Measurements from ENCODE around the gene CELA2A. TPM values are rescaled to one million over a fixed set of nuclear protein-coding genes. Genes with fewer than 3 reads are reported as not detected.
"Not testable (repeated sequence)": the region's sequence is repeated elsewhere in the genome, so short reads cannot be mapped to it uniquely, and the experiment has no call there.

The CELA2A gene
- polyA plus RNA-seq, 2 donors = not detected

DNA sequence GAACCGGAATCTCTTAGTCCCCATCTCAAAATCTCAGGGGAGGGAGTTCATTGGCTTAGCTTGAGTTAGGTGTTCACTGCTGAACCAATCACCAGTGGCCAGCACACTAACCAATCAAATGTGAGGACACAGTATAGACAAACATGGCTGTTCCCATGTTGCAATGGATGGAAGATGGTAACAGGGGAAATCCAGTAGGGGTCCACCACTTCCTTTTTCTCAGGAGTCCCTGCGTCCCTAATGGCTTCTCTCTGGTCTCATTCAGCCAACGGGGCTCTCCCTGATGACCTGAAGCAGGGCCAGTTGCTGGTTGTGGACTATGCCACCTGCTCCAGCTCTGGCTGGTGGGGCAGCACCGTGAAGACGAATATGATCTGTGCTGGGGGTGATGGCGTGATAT lies 29.1 kb downstream of the CELA2A start:
- H3K4me1 ChIP-seq (ENCODE audit: control insufficient read depth in 2 of 2, insufficient read depth in 2 of 2, low read length in 1 of 2) = no peaks in the 10 kb centered on the region
- no peaks in the 10 kb centered on the region for H3K9me3 ChIP-seq (ENCODE audit: control insufficient read depth in 2 of 2, insufficient read depth in 1 of 2, low read depth in 1 of 2, low read length in 1 of 2)
- no peak overlapping the region for H3K27ac ChIP-seq (ENCODE audit: low read depth in 2 of 2, low read length in 1 of 2)
- 81 to 95% methylated on average over 6 of the region's 6 CpGs for WGBS, 2 donors
- no peak overlapping the region for H3K4me3 ChIP-seq (ENCODE audit: low read depth in 1 of 2, low read length in 2 of 2)
- H3K36me3 ChIP-seq (ENCODE audit: control insufficient read depth in 2 of 2, insufficient read depth in 2 of 2, low read length in 1 of 2) = no peaks in the 10 kb centered on the region
- no peaks in the 10 kb centered on the region for H3K27me3 ChIP-seq (ENCODE audit: control insufficient read depth in 1 of 2, insufficient read depth in 2 of 2, low read length in 2 of 2)

DNA sequence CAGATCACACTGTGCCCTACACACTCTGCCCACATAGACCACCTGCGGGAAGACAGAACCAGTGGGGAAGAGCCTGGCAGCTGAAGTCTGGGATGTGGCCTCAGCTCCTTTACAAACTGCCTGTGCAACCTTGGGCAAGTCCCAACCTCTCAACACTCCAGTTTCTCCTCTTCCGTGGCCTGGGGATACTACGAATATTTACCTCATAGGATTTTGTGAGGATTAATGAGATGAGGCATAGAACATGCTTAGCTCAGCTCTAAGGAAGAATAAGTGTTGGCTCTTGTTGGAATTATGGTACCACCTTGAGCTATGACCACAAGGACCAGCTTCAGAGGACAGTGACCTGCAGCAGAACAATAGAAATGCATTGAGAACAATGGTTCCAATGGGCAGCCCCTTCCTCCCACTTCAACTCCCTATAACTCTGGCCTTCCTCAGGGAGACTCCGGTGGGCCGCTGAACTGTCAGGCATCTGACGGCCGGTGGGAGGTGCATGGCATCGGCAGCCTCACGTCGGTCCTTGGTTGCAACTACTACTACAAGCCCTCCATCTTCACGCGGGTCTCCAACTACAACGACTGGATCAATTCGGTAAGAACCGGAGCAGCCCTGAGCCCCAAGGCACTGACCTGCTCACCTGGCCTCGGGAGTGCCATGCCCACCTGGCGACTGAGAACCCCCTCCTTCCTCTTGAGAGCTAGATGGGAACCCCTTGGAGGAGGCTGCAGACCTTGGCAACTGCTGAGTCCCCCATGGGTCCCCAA lies 30.5 kb downstream of the CELA2A start:
- H3K4me3 ChIP-seq (ENCODE audit: low read depth in 1 of 2, low read length in 2 of 2); H3K27me3 ChIP-seq (ENCODE audit: control insufficient read depth in 1 of 2, insufficient read depth in 2 of 2, low read length in 2 of 2); H3K4me1 ChIP-seq (ENCODE audit: control insufficient read depth in 2 of 2, insufficient read depth in 2 of 2, low read length in 1 of 2); H3K27ac ChIP-seq (ENCODE audit: low read depth in 2 of 2, low read length in 1 of 2); H3K9me3 ChIP-seq (ENCODE audit: control insufficient read depth in 2 of 2, insufficient read depth in 1 of 2, low read depth in 1 of 2, low read length in 1 of 2); H3K36me3 ChIP-seq (ENCODE audit: control insufficient read depth in 2 of 2, insufficient read depth in 2 of 2, low read length in 1 of 2): not testable (repeated sequence)
- WGBS, 2 donors = 83 to 88% methylated on average over 17 of the region's 17 CpGs

DNA sequence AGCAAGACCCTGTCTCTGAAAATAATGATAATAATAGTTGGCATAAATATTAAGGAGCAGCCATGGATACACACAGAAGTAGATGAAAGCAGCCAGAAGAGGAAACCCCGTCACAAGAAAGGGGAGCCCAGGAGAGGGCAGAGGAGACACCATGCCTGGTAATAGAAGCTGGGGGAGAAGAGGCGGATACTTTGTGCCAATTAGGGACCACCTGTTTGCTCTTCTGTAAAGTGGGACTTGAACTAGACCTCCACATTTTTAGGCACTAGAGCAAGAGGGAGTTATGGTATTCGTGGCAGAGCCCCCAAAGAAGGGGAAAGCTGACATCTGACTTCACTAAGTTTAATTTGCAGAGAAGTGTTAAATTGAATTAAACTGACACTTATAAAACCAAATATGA lies 31.8 kb downstream of the CELA2A start:
- Histone ChIP-seq H3K9me3 (ENCODE audit: control insufficient read depth in 2 of 2, insufficient read depth in 1 of 2, low read depth in 1 of 2, low read length in 1 of 2) (no peaks in the 10 kb centered on the region), H3K27ac (ENCODE audit: low read depth in 2 of 2, low read length in 1 of 2) (no peak overlapping the region), H3K4me3 (ENCODE audit: low read depth in 1 of 2, low read length in 2 of 2) (no peak overlapping the region), H3K27me3 (ENCODE audit: control insufficient read depth in 1 of 2, insufficient read depth in 2 of 2, low read length in 2 of 2) (no peaks in the 10 kb centered on the region), H3K4me1 (ENCODE audit: control insufficient read depth in 2 of 2, insufficient read depth in 2 of 2, low read length in 1 of 2) (no peaks in the 10 kb centered on the region), H3K36me3 (ENCODE audit: control insufficient read depth in 2 of 2, insufficient read depth in 2 of 2, low read length in 1 of 2) (peaks cover 5 to 7% of the 10 kb centered on the region in 2 donors)
- 88 to 91% methylated on average over 3 of the region's 3 CpGs for WGBS, 2 donors

DNA sequence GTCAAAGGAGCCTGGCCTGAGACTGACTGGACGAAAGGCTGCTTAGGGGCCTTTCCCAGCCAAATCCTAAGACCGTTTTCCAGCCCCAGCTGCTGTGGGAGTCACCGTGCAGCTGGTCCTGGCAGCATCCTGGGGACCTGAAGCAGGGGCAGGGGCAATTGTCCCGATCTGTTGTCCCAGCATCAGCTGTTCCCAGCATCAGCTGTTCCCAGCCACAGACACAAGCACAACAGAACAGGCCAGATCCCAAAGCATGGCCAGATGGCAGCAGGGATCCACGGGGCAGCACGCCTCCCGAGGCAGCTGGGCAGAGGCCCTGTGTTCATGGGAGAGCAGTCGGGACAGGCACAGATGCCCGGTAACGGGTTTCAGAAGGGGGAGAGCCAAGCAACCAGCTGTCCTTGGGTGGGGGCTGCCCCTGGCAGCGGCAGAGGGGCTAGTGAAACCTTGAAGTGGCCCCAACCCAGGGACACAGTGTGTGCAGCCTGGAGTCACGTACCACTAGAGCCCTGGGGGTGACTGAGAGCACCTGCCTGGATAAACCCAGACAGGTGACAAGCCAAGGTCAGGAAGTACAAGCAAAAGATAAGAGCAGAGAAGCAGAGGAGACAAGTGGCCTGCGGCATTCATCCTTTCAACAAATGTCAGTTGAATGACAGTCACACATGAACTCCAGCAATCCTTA lies 32.7 kb downstream of the CELA2A start:
- 78 to 82% methylated on average over 13 of the region's 13 CpGs for WGBS, 2 donors
- peaks cover 5 to 12% of the 10 kb centered on the region in 2 donors for H3K36me3 ChIP-seq (ENCODE audit: control insufficient read depth in 2 of 2, insufficient read depth in 2 of 2, low read length in 1 of 2)

DNA sequence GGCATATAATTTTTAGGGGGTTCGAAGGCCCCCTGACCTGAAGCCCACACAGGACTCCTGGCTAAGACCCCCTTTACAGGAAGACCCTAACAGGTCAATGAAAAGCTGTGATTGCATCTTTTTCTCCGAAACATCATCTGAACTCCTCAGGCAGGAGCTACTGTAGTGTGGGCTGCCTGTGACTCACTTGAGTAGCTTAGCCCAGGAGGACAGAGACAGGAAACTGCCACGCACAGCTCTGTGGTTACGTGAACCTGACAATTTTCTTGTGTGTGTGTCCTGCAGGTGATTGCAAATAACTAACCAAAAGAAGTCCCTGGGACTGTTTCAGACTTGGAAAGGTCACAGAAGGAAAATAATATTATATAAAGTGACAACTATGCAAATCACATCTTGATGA lies 34.5 kb downstream of the CELA2A start:
- WGBS, 2 donors = 84 to 87% methylated on average over 4 of the region's 4 CpGs
- not testable (repeated sequence) for H3K4me3 ChIP-seq (ENCODE audit: low read depth in 1 of 2, low read length in 2 of 2); H3K4me1 ChIP-seq (ENCODE audit: control insufficient read depth in 2 of 2, insufficient read depth in 2 of 2, low read length in 1 of 2); H3K9me3 ChIP-seq (ENCODE audit: control insufficient read depth in 2 of 2, insufficient read depth in 1 of 2, low read depth in 1 of 2, low read length in 1 of 2); H3K27ac ChIP-seq (ENCODE audit: low read depth in 2 of 2, low read length in 1 of 2); H3K27me3 ChIP-seq (ENCODE audit: control insufficient read depth in 1 of 2, insufficient read depth in 2 of 2, low read length in 2 of 2)
- H3K36me3 ChIP-seq (ENCODE audit: control insufficient read depth in 2 of 2, insufficient read depth in 2 of 2, low read length in 1 of 2) = peaks cover 5 to 17% of the 10 kb centered on the region in 2 donors

More for the DNA sequence above, 32.7 kb downstream of the CELA2A start:
- no peaks in the 10 kb centered on the region for H3K9me3 ChIP-seq (ENCODE audit: control insufficient read depth in 2 of 2, insufficient read depth in 1 of 2, low read depth in 1 of 2, low read length in 1 of 2)
- no peak overlapping the region for H3K4me3 ChIP-seq (ENCODE audit: low read depth in 1 of 2, low read length in 2 of 2)
- H3K27ac ChIP-seq (ENCODE audit: low read depth in 2 of 2, low read length in 1 of 2) = no peak overlapping the region
- no peaks in the 10 kb centered on the region for H3K27me3 ChIP-seq (ENCODE audit: control insufficient read depth in 1 of 2, insufficient read depth in 2 of 2, low read length in 2 of 2)
- no peaks in the 10 kb centered on the region for H3K4me1 ChIP-seq (ENCODE audit: control insufficient read depth in 2 of 2, insufficient read depth in 2 of 2, low read length in 1 of 2)

DNA sequence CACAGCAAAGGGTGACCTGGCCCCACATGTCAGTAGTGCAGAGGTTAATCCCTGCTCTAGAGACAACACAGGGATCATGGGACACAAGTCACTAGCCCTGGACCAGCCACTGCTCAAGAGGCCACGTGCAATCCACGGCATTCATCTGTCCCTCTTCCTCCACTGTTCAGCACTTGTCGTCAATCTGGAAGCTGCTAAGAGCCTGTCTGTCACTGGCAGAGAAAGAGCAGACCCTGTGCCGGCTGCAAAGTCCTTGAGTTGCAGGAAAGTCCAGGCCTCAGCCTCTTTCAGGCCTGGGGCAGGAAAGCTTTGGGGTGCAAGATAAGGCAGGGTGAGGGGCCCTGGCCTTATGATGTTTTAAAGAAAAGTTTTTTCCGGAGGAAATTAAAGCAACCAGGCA lies 36.1 kb downstream of the CELA2A start:
- Histone ChIP-seq H3K36me3 (ENCODE audit: control insufficient read depth in 2 of 2, insufficient read depth in 2 of 2, low read length in 1 of 2) (peaks cover 5 to 17% of the 10 kb centered on the region in 2 donors), H3K27me3 (ENCODE audit: control insufficient read depth in 1 of 2, insufficient read depth in 2 of 2, low read length in 2 of 2) (no peaks in the 10 kb centered on the region), H3K4me1 (ENCODE audit: control insufficient read depth in 2 of 2, insufficient read depth in 2 of 2, low read length in 1 of 2) (no peaks in the 10 kb centered on the region), H3K4me3 (ENCODE audit: low read depth in 1 of 2, low read length in 2 of 2) (no peak overlapping the region), H3K9me3 (ENCODE audit: control insufficient read depth in 2 of 2, insufficient read depth in 1 of 2, low read depth in 1 of 2, low read length in 1 of 2) (no peaks in the 10 kb centered on the region), H3K27ac (ENCODE audit: low read depth in 2 of 2, low read length in 1 of 2) (no peak overlapping the region)
- WGBS, 2 donors = 80 to 88% methylated on average over 5 of the region's 5 CpGs

DNA sequence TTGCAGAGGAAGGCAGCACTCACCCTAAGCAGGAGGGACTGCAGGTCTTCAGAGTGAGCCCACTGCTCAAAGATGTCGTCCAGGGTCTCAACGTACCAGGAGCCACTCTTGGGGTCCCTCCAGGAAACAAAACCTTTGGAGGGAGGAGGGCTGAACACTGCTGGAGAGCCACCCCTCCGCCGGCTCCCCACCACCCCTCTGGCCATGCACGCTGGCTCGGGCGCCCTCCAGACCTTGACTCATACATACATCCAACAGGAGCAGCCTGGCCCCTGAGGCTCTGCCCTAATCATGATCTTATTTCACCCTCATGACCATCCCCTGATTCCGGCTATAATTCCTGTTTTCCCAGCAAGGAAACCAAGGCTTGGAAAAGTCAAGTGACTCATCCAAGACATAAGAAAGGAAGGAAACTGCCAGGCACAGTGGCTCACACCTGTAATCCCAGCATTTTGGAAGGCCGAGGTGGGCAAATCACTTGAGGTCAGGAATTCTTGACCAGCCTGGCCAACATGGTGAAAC lies 37.4 kb downstream of the CELA2A start:
- WGBS, 2 donors = 80 to 90% methylated on average over 9 of the region's 9 CpGs
- no peaks in the 10 kb centered on the region for H3K9me3 ChIP-seq (ENCODE audit: control insufficient read depth in 2 of 2, insufficient read depth in 1 of 2, low read depth in 1 of 2, low read length in 1 of 2)
- H3K36me3 ChIP-seq (ENCODE audit: control insufficient read depth in 2 of 2, insufficient read depth in 2 of 2, low read length in 1 of 2) = peaks cover 5 to 17% of the 10 kb centered on the region in 2 donors
- no peaks in the 10 kb centered on the region for H3K27me3 ChIP-seq (ENCODE audit: control insufficient read depth in 1 of 2, insufficient read depth in 2 of 2, low read length in 2 of 2)
- no peak overlapping the region for H3K27ac ChIP-seq (ENCODE audit: low read depth in 2 of 2, low read length in 1 of 2)
- no peak overlapping the region for H3K4me3 ChIP-seq (ENCODE audit: low read depth in 1 of 2, low read length in 2 of 2)
- no peaks in the 10 kb centered on the region for H3K4me1 ChIP-seq (ENCODE audit: control insufficient read depth in 2 of 2, insufficient read depth in 2 of 2, low read length in 1 of 2)

DNA sequence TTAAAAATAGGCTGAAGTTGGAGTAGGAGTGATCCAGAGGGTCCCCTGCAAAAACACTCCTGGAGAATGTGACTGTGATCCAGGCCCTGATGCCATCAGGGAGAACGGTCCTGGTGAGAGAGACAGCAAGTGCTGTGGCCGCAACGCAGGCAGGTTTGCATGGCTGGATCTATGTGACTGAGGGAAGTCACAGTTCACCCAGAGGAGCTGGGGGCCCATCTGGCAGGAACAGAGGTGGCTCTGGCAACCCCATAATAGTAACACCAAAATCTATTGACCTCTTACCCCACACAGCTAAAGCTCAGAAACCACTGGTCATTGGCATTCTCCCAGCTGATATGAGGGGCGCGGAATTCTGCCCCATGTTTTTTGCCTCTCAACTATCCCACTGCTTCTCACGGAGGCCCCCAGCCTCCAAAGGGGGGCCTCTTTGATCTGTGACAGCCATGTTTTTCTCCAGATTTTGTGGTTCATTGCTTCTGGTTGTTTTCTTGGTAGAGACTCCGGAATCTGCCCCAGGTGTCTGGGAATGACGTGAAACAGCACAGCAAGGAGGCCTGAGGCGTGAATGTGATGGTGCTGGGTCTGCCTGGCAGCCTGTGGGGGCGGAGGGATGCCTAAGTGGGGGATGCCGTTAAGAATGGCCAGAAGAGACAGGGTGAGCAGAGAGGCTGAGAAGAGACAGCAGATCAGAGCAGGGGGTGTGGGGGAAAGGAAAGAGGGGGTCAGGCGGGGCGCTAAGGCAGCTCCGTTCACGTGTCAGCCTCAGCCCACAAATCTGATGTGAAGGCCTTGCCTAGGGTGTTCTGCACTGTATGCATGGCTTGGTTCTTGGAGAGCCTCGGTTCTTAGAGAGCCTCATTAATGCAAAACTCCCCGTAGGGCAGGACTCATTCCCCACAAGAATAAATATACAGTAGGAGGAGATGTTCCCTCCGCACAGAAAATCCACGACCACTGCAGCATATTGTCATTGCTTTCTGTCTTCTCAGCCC lies 43.9 kb downstream of the CELA2A start:
- Histone ChIP-seq H3K9me3 (ENCODE audit: control insufficient read depth in 2 of 2, insufficient read depth in 1 of 2, low read depth in 1 of 2, low read length in 1 of 2) (no peaks in the 10 kb centered on the region), H3K4me1 (ENCODE audit: control insufficient read depth in 2 of 2, insufficient read depth in 2 of 2, low read length in 1 of 2) (no peaks in the 10 kb centered on the region), H3K27ac (ENCODE audit: low read depth in 2 of 2, low read length in 1 of 2) (no peak overlapping the region), H3K27me3 (ENCODE audit: control insufficient read depth in 1 of 2, insufficient read depth in 2 of 2, low read length in 2 of 2) (no peaks in the 10 kb centered on the region), H3K36me3 (ENCODE audit: control insufficient read depth in 2 of 2, insufficient read depth in 2 of 2, low read length in 1 of 2) (peaks cover 9 to 13% of the 10 kb centered on the region in 2 donors), H3K4me3 (ENCODE audit: low read depth in 1 of 2, low read length in 2 of 2) (no peak overlapping the region)
- WGBS, 2 donors = 84 to 88% methylated on average over 19 of the region's 19 CpGs
